Vagina (tissue), 2 donors: ENCODE results near the gene APC. TPM values are rescaled to one million over a fixed set of nuclear protein-coding genes. Genes with fewer than 3 reads are reported as not detected.

Source experiments
- DNase-seq, 2 donors: peaks; one replicate each; pipeline ENCODE4 v3.0.0-alpha.2; 2017; ENCODE audit errors: extremely low spot score in 2 of 2
- H3K27ac ChIP-seq: fragments of 200-600 bp; sonication (generic); one replicate; pipeline ENCODE4 v1.5.1; 2019
- H3K27me3 ChIP-seq: fragments of 200-600 bp; sonication (generic); one replicate; pipeline ENCODE4 v1.5.1; 2019
- H3K36me3 ChIP-seq, 2 donors: fragments of 200-600 bp; sonication (generic); one replicate each; pipeline ENCODE4 v1.5.1; 2017 to 2019
- H3K4me1 ChIP-seq: fragments of 200-600 bp; sonication (generic); one replicate; pipeline ENCODE4 v1.5.1; 2019
- H3K4me3 ChIP-seq, 2 donors: fragments of 200-600 bp; sonication (generic); 1 replicate in 1 of 2; 2 replicates in 1 of 2; pipeline ENCODE4 v1.5.1; 2016 to 2019
- H3K9me3 ChIP-seq: fragments of 200-600 bp; sonication (generic); one replicate; pipeline ENCODE4 v1.5.1; 2019
- CTCF ChIP-seq, 3 experiments: fragments of 450-650 bp in 2 of 3; fragments of 200-600 bp in 1 of 3; sonication (generic) in 1 of 3; IDR thresholded peaks; one replicate each; pipeline ENCODE4 v1.5.1; 2017 to 2019; ENCODE audit warnings: antibody characterized with exemption in 3 of 3, mild to moderate bottlenecking in 2 of 3, moderate library complexity in 2 of 3
- POLR2A ChIP-seq, 2 donors: fragments of 450-650 bp; IDR thresholded peaks; one replicate each; pipeline ENCODE4 v1.6.1; 2017; ENCODE audit warnings: antibody characterized with exemption in 2 of 2, mild to moderate bottlenecking in 2 of 2, moderate library complexity in 2 of 2
- POLR2AphosphoS5 ChIP-seq, 2 donors: sonication (generic); formaldehyde crosslinking; IDR thresholded peaks; one replicate each; pipeline ENCODE4 v1.9.0; 2017; ENCODE audit warnings: antibody characterized with exemption in 2 of 2, mild to moderate bottlenecking in 2 of 2, low read depth in 1 of 2; ENCODE audit not compliant: insufficient read depth in 1 of 2
- intact Hi-C: fragments of 100-400 bp; cut with DNase I; formaldehyde crosslinking; loops from one replicate; pipeline ENCODE4 v1.15.1; 2023
- total RNA-seq: library from RNA; depleted of rRNA; stranded (reverse); fragments of >200 nt; gene quantifications from one replicate; pipeline ENCODE4 v1.2.3, GENCODE V29; 2016

APC gene
- total RNA-seq, 1 donor from 2014 or later: 92.8 TPM

DNA sequence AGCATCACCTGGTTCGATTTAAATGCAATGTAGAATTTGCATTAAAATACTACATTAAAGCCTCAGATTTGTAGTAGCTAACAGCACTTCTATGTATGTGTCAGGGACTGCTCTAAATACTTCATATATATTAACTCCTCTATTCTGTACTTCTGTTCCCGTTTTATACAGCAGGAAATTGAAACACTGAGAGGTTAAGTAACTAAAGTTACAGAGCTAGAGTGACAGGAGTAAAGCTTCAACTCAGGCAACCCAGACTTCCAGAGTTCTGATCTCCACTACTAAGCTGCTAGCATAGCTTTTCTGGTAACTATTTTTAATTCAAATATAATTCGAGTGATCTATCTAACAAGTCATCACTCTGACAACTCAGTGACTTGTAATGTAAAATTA, 619 bp upstream of the APC start:
- Histone ChIP-seq H3K4me1 (peaks cover 17% of the 10 kb centered on the region), H3K27ac (peak overlapping the region; percentile 64)
- TF ChIP-seq CTCF (IDR thresholded peaks at IDR 0.05): no peak
- TF ChIP-seq POLR2A (IDR thresholded peaks at IDR 0.05): no peak
- no peak for TF ChIP-seq POLR2AphosphoS5 (IDR thresholded peaks at IDR 0.05; ENCODE audit: insufficient read depth in 1 of 2, low read depth in 1 of 2)

DNA sequence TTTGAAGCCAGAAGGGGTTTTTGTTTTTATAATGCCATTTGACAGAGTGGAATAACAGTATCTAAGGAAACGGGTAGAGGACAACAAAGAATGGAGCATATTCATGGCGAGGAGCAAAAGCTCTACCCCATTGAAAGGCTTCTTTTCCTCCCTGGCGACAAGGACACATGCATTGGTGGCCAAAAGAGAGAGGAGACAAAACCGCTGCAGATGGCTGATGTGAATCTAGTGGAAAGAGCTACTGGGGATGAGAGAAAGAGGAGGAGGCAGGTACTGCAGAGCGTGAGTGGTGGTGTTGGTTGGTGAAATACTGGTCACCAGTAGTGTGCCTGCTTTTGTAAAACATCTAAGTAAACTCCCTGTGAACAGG, 491 bp downstream of the APC start:
- peak overlapping the region; percentile 64 for H3K27ac ChIP-seq

More for the DNA sequence above, 619 bp upstream of the APC start:
- intact Hi-C loops: no loop called here
- DNase-seq: no peak
- no peaks in the 10 kb centered on the region for H3K9me3 ChIP-seq
- H3K4me3 ChIP-seq: peak overlapping the region; percentile 62 to 69
- no peaks in the 10 kb centered on the region for H3K27me3 ChIP-seq
- H3K36me3 ChIP-seq: no peaks in the 10 kb centered on the region

GRCh38 chr5:112742424-112742823, 4.7 kb downstream of the APC start:
- Histone ChIP-seq H3K4me1 (peaks cover 7% of the 10 kb centered on the region), H3K36me3 (no peaks in the 10 kb centered on the region), H3K9me3 (no peaks in the 10 kb centered on the region), H3K4me3 (no peak overlapping the region), H3K27me3 (no peaks in the 10 kb centered on the region), H3K27ac (no peak overlapping the region)
- intact Hi-C loops: no loop called here
- TF ChIP-seq POLR2A (IDR thresholded peaks at IDR 0.05) (no peak), POLR2AphosphoS5 (IDR thresholded peaks at IDR 0.05; ENCODE audit: insufficient read depth in 1 of 2, low read depth in 1 of 2) (no peak), CTCF (IDR thresholded peaks at IDR 0.05) (no peak)
- DNase-seq: no peak

More for the DNA sequence above, 491 bp downstream of the APC start:
- peaks cover 17% of the 10 kb centered on the region for H3K4me1 ChIP-seq
- DNase-seq: no peak
- no peak for TF ChIP-seq POLR2AphosphoS5 (IDR thresholded peaks at IDR 0.05; ENCODE audit: insufficient read depth in 1 of 2, low read depth in 1 of 2)
- no peak for TF ChIP-seq POLR2A (IDR thresholded peaks at IDR 0.05)
- no peak for TF ChIP-seq CTCF (IDR thresholded peaks at IDR 0.05)
- H3K9me3 ChIP-seq: no peaks in the 10 kb centered on the region
- no peaks in the 10 kb centered on the region for H3K27me3 ChIP-seq
- no peaks in the 10 kb centered on the region for H3K36me3 ChIP-seq
- intact Hi-C loops: no loop called here
- peak overlapping the region; percentile 62 to 69 for H3K4me3 ChIP-seq

DNA sequence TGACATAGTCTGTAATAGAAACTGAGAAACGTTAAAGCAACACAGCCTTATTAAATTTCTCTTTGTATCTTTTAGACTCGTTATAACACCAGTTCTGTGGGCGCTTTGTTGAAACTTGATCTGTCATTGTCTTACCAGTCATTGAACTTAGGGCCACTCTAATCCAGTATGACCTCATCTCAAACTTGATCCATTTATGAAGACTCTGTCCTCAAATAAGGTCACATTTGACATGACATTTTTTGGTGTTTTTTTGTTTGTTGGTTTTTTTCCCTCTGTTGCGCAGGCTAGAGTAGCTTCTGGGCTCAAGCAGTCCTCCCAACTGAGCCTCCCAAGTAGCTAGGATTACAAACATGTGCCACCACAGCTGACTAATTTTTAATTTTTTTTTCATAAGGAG, 5.9 kb downstream of the APC start:
- TF ChIP-seq CTCF (IDR thresholded peaks at IDR 0.05): no peak
- no peak for TF ChIP-seq POLR2A (IDR thresholded peaks at IDR 0.05)
- no peak for TF ChIP-seq POLR2AphosphoS5 (IDR thresholded peaks at IDR 0.05; ENCODE audit: insufficient read depth in 1 of 2, low read depth in 1 of 2)
- no peak overlapping the region for H3K27ac ChIP-seq
- no peaks in the 10 kb centered on the region for H3K36me3 ChIP-seq
- H3K4me1 ChIP-seq: no peaks in the 10 kb centered on the region
- DNase-seq: no peak
- intact Hi-C loops: no loop called here
- H3K9me3 ChIP-seq: no peaks in the 10 kb centered on the region
- no peak overlapping the region for H3K4me3 ChIP-seq
- H3K27me3 ChIP-seq: no peaks in the 10 kb centered on the region

GRCh38 chr5:112752335-112752734, 14.7 kb downstream of the APC start:
- intact Hi-C loops: no loop called here
- H3K9me3 ChIP-seq: no peaks in the 10 kb centered on the region
- peaks cover 20% of the 10 kb centered on the region for H3K4me1 ChIP-seq
- H3K27ac ChIP-seq: no peak overlapping the region
- H3K4me3 ChIP-seq: no peak overlapping the region
- DNase-seq: no peak
- TF ChIP-seq POLR2AphosphoS5 (IDR thresholded peaks at IDR 0.05; ENCODE audit: insufficient read depth in 1 of 2, low read depth in 1 of 2): no peak
- no peak for TF ChIP-seq POLR2A (IDR thresholded peaks at IDR 0.05)
- TF ChIP-seq CTCF (IDR thresholded peaks at IDR 0.05): no peak
- no peaks in the 10 kb centered on the region for H3K36me3 ChIP-seq
- no peaks in the 10 kb centered on the region for H3K27me3 ChIP-seq
